Adrenal gland (tissue), 5 donors: ENCODE data around the gene SLC7A10.

ENCODE experiments used
- CTCF ChIP-seq, 6 experiments: fragments of 450-650 bp in 4 of 6; fragments of 200-600 bp in 2 of 6; sonication (generic) in 1 of 6; IDR thresholded peaks; 1 replicate in 5 of 6; 2 replicates in 1 of 6; pipeline versions ENCODE4 v1.5.1 to v1.8.0; 2016 to 2021; ENCODE audit warnings: antibody characterized with exemption in 6 of 6, mild to moderate bottlenecking in 2 of 6, moderate library complexity in 1 of 6
- POLR2A ChIP-seq, 2 donors: fragments of 450-650 bp; IDR thresholded peaks; one replicate each; pipeline ENCODE4 v1.6.1; 2017; ENCODE audit warnings: antibody characterized with exemption in 2 of 2, mild to moderate bottlenecking in 2 of 2, moderate library complexity in 1 of 2
- donor health status: DM: no; HTN: no; CAD: no.

- TF ChIP-seq CTCF (IDR thresholded peaks at IDR 0.05) (no peak), POLR2A (IDR thresholded peaks at IDR 0.05) (no peak)
These were observed 34.1 kb downstream of the SLC7A10 start for GRCh38 chr19:33191501-33191900.
